Cardiac ventricle fibroblast (primary cell): ENCODE measurements around the gene SECISBP2. TPM values are rescaled to one million over a fixed set of nuclear protein-coding genes. Genes with fewer than 3 reads are reported as not detected.

Experiments
- total RNA-seq: library from RNA; depleted of rRNA; stranded (reverse); fragments of >200 nt; gene quantifications from 2 replicates; pipeline ENCODE4 v1.2.3, GENCODE V29; 2015

The SECISBP2 gene, protein sequence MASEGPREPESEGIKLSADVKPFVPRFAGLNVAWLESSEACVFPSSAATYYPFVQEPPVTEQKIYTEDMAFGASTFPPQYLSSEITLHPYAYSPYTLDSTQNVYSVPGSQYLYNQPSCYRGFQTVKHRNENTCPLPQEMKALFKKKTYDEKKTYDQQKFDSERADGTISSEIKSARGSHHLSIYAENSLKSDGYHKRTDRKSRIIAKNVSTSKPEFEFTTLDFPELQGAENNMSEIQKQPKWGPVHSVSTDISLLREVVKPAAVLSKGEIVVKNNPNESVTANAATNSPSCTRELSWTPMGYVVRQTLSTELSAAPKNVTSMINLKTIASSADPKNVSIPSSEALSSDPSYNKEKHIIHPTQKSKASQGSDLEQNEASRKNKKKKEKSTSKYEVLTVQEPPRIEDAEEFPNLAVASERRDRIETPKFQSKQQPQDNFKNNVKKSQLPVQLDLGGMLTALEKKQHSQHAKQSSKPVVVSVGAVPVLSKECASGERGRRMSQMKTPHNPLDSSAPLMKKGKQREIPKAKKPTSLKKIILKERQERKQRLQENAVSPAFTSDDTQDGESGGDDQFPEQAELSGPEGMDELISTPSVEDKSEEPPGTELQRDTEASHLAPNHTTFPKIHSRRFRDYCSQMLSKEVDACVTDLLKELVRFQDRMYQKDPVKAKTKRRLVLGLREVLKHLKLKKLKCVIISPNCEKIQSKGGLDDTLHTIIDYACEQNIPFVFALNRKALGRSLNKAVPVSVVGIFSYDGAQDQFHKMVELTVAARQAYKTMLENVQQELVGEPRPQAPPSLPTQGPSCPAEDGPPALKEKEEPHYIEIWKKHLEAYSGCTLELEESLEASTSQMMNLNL
- total RNA-seq: 8.5 and 14.6 TPM in 2 replicates

GRCh38 chr9:89318123-89319014, at the start of gene SECISBP2:
SECISBP2 (plus strand) TSS chr9:89318500; CDS start chr9:89318577, 77 bp downstream.

DNA sequence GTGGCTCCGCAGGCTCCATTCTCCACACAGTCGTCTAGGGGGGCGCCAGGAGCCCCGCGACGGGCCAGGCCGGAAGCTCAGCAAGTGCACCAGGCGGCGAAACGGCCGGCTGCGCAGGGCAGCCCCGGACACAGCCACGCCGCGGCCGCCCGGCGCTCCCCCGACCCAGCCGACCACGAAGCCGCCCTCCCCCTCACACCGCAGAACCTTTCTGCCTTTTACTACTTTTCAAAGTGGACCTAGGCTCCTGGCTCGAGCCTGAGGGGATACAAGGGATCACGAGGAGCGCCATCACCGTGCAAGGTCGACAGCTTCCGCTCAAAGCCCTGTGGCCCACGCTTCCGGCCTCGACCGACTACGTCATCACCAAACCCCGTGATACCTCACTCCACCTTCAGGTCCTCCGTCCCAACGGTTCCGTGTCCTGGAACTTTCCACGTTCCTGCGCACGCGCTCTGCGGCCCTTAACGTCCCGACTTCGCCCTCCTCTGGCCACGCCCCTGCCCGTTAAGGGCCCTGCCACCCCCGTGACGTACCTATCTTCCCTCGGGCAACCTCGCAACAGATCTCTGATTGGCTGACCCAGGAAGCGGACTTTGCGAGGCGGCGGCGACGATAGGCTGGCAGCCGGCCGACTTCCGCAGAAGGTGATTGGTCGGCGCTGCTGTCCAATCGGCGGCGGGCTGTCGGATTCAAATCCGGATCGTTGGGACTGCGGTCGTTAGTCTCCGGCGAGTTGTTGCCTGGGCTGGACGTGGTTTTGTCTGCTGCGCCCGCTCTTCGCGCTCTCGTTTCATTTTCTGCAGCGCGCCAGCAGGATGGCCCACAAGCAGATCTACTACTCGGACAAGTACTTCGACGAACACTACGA, 7.6 kb upstream of the SECISBP2 start, which contains the start of gene CKS2:
TSS of gene CKS2 (plus strand) at position 721 of the 871 bp plus-strand sequence. CDS start at position 819, 98 bp downstream.

Other genes starting within 250 kb of the SECISBP2 start
- 4.1 and 4.5 TPM in 2 replicates for gene SHC3, start 139.7 kb upstream of the SECISBP2 start, total RNA-seq
- gene CKS2, start 7.3 kb upstream of the SECISBP2 start, total RNA-seq: 32.8 and 47.3 TPM in 2 replicates
- gene SEMA4D, start 179.6 kb downstream of the SECISBP2 start, total RNA-seq: 0.10 and 0.62 TPM in 2 replicates